Hematopoietic multipotent progenitor cell treated with erythropoietin and hydrocortisone succinate and interleukin-3 and kit ligand, for 4 days (in vitro differentiated cells): ENCODE data around the gene EXOC6B.
"Not testable (repeated sequence)": the region's sequence is repeated elsewhere in the genome, so short reads cannot be mapped to it uniquely, and the experiment has no call there.

Source experiments
- DNase-seq: peaks from one replicate; pipeline ENCODE4 v3.0.0-alpha.2; 2015

Gene EXOC6B

GRCh38 chr2:72535586-72535985 lies 290.2 kb downstream of the EXOC6B start:
- peak; percentile 33 for DNase-seq

GRCh38 chr2:72533765-72534164 lies 292.1 kb downstream of the EXOC6B start:
- peak; percentile 78 for DNase-seq

GRCh38 chr2:72527424-72527823 lies 298.4 kb downstream of the EXOC6B start:
- no peak for DNase-seq

- DNase-seq, result no peak
These were observed 299.2 kb downstream of the EXOC6B start for GRCh38 chr2:72526623-72527022.

- no peak for DNase-seq
These were observed 301.8 kb downstream of the EXOC6B start for GRCh38 chr2:72524071-72524470.

GRCh38 chr2:72515696-72516095 lies 310.1 kb downstream of the EXOC6B start:
- DNase-seq, result no peak

- DNase-seq, result no peak
These were observed 312.8 kb downstream of the EXOC6B start for GRCh38 chr2:72513011-72513410.

GRCh38 chr2:72512376-72512775 lies 313.5 kb downstream of the EXOC6B start:
- DNase-seq, result no peak

GRCh38 chr2:72511906-72512305 lies 313.9 kb downstream of the EXOC6B start:
- no peak for DNase-seq

- no peak for DNase-seq
These were observed 328.1 kb downstream of the EXOC6B start for GRCh38 chr2:72497763-72498162.

GRCh38 chr2:72496479-72496878 lies 329.4 kb downstream of the EXOC6B start:
- DNase-seq, result no peak

GRCh38 chr2:72494392-72494791 lies 331.4 kb downstream of the EXOC6B start:
- DNase-seq, result no peak

- not testable (repeated sequence) for DNase-seq
These were observed 341.2 kb downstream of the EXOC6B start for GRCh38 chr2:72484622-72485021.

- DNase-seq, result no peak
These were observed 342.5 kb downstream of the EXOC6B start for GRCh38 chr2:72483346-72483745.

- DNase-seq, result no peak
These were observed 350.6 kb downstream of the EXOC6B start for GRCh38 chr2:72475246-72475645.

- no peak for DNase-seq
These were observed 367.9 kb downstream of the EXOC6B start for GRCh38 chr2:72457801-72458516.

GRCh38 chr2:72454189-72454588 lies 371.6 kb downstream of the EXOC6B start:
- DNase-seq, result peak; percentile 44

- peak; percentile 9 for DNase-seq
These were observed 383.6 kb downstream of the EXOC6B start for GRCh38 chr2:72442270-72442669.

GRCh38 chr2:72439892-72440291 lies 385.9 kb downstream of the EXOC6B start:
- no peak for DNase-seq

- no peak for DNase-seq
These were observed 387.5 kb downstream of the EXOC6B start for GRCh38 chr2:72438364-72438763.

GRCh38 chr2:72431737-72432136 lies 394.1 kb downstream of the EXOC6B start:
- no peak for DNase-seq

GRCh38 chr2:72427022-72427861 lies 398.6 kb downstream of the EXOC6B start:
- no peak for DNase-seq

- no peak for DNase-seq
These were observed 399.8 kb downstream of the EXOC6B start for GRCh38 chr2:72425996-72426395.

GRCh38 chr2:72423756-72424155 lies 402.1 kb downstream of the EXOC6B start:
- DNase-seq, result no peak
